Epidermal melanocyte (primary cell): ENCODE results near the gene TRAPPC13.
A peak's percentile ranks its signal among the peaks of the same experiment; 100 is the strongest.
"Not testable (repeated sequence)": the region's sequence is repeated elsewhere in the genome, so short reads cannot be mapped to it uniquely, and the experiment has no call there.

Experiments
- DNase-seq: peaks from one replicate; pipeline ENCODE4 v3.0.0; 2011; ENCODE audit warnings: low spot score; ENCODE audit not compliant: insufficient read length

TRAPPC13 gene

DNA sequence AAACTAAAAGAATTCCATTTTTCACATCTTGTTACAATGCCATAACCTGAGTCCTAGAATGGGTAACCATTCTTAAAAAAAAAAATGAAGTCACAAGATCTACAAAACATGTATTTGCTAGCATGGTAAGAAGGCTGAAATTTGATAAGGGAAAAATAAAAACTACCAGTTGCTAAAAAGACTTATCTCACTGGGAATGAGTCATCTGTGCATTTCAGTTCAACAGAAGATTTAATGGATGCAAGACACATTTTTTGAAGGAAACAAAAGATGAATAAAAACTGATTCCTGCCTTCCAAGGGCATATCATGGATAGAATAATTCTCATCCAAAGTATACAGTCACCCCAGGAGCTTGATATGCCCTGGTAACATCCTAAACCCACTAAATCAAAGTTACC, 49.9 kb downstream of the TRAPPC13 start:
- no peak for DNase-seq

DNA sequence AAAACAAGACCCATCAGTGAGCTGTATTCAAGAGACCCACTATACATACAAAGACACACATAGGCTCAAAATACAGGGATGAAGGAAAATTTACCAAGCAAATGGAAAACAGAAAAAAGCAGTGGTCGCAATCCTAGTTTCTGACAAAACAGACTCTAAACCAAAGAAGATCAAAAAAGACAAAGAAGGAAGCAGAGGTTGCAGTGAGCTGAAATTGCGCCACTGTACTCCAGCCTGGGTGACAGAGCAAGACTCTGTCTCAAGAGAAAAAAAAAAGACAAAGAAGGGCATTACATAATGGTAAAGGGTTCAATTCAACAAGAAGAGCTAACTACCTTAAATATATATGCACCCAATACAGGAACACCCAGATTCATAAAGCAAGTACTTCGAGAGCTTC, 51.2 kb downstream of the TRAPPC13 start:
- not testable (repeated sequence) for DNase-seq

DNA sequence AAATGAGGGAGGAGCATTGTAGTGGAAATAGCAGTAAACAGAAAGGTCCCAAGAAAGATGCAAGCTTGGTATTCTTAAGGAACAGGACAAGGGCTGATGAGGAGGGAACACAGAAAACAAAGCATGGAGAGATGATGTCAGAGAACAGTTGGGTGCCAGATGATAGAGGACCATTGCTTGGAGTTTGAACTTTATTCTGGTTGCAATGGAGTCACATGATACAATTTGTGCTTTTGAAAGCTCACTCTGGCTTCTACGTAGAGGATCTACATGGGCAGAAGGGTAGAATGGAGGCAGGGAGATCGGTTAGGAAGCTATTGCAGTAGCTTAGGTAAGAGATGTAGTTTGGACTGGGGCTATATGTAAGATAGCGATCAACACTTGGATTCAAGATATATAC, 57.3 kb downstream of the TRAPPC13 start:
- DNase-seq = no peak

DNA sequence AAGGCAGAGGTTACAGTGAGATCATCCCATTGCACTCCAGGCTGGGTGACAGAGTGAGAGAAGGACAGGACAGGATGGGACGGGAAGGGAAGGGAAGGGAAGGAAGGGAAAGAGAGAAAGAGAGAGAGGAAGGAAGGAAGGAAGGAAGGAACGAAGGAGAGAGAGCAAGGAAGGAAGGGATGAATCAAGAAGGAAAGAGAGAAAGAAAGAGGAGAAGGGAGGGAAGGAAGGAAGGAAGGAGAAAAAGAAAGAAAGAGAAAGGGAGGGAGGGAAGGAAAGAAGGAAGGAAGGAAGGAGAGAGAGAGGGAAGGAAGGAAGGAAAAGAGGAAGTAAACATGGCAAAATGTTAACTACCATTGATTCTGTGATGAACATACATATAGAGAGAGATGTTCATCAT, 68.3 kb downstream of the TRAPPC13 start:
- no peak for DNase-seq

- no peak for DNase-seq
These were observed 70.4 kb downstream of the TRAPPC13 start for GRCh38 chr5:65695162-65695755.

DNA sequence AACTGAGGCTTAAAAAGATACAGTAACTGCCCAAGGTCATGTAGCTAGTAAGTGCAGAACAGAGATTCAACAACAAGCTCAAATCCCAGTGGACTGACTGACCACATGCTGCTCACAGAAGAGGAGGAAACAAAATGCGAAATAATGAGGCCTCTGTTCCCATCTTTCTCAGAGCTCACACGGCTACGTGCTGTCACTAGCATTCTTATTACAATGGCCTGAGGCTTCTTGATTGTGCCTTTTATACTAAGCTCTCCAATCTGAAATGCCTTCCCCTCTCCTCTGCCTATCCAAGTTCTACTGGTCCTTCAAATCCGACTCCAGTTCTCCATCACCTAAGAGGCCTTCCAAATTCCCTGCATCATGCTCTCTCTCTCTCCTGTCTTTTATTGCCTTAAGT, 71.1 kb downstream of the TRAPPC13 start:
- peak; percentile 72 for DNase-seq

GRCh38 chr5:65696892-65697291, 72.1 kb downstream of the TRAPPC13 start:
- no peak for DNase-seq

DNA sequence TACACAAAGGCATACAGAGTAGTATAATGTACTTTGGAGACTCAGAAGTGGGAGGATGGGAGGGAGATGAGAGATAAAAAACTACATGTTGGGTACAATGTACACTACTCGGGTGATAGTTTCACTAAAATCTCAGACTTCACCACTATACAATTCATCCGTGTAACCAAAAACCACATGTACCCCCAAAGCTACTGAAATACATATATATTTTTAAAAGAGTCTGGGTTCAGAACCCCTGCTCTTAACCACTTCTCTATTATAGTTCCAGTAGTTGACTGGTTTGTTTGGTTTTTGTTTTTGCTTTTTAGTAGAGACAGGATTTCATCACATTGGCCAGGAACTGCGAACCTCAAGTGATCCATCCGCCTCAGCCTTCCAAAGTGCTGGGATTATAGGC, 74.5 kb downstream of the TRAPPC13 start:
- DNase-seq = no peak

DNA sequence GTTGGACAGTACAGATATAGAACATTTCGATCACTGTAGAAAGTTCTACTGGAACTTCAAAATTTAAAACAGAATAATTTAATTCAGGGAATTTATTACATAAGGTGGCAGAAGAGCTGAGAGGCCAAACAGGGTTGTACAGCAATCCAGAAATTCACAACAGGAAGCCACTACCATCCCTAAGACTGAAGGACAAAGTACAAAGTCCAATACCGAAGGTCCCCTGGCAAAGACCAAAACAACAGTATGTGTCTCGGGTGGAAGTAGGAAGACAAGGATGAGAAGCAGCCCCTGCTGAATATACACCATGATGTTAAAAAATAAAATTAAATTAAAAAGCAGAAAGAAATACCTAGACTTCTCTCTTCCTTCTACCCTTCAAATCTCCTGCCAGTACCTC, 77.2 kb downstream of the TRAPPC13 start:
- no peak for DNase-seq

GRCh38 chr5:65704621-65705239, 79.9 kb downstream of the TRAPPC13 start:
- DNase-seq = no peak

DNA sequence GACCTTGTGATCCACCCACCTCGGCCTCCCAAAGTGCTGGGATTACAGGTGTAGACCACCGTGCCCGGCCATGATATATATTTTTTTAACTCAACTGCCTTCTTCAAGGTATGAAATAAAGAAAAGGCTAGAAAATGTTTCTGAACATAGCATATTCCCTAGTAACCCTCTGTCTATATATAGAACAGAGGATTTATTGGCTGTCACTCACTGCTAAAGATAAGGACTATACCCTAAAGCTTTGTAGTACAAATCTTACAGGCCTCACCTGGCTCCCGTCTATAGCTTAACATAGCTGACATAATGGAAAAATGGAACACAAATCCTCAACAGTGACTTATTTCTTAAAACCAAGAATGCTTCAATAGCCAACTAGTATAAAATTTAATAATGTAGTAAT, 82.8 kb downstream of the TRAPPC13 start:
- no peak for DNase-seq

GRCh38 chr5:65708145-65708544, 83.3 kb downstream of the TRAPPC13 start:
- DNase-seq = no peak
